WERI-Rb-1 (cell line): ENCODE measurements around the gene HYDIN.
"Not testable (repeated sequence)": the region's sequence is repeated elsewhere in the genome, so short reads cannot be mapped to it uniquely, and the experiment has no call there.

Source experiments
- DNase-seq: peaks from one replicate; pipeline ENCODE4 v3.0.0-alpha.2; 2020
- H3K27ac ChIP-seq: fragments of 250-450 bp; sonication (Bioruptor Pico); 2 replicates; pipeline ENCODE4 v1.5.1; 2020; ENCODE audit warnings: mild to moderate bottlenecking, moderate library complexity
- H3K27me3 ChIP-seq: fragments of 250-450 bp; sonication (Bioruptor Pico); 2 replicates; pipeline ENCODE4 v1.5.1; 2021; ENCODE audit warnings: mild to moderate bottlenecking, low read depth, moderate library complexity; ENCODE audit not compliant: insufficient read depth, severe bottlenecking
- H3K36me3 ChIP-seq: fragments of 250-450 bp; sonication (Bioruptor Pico); 2 replicates; pipeline ENCODE4 v1.5.1; 2020; ENCODE audit warnings: mild to moderate bottlenecking, moderate library complexity
- H3K4me3 ChIP-seq: 2 replicates; pipeline ENCODE4 v1.5.1; 2011; ENCODE audit warnings: low read depth, mild to moderate bottlenecking, control low read depth, low read length
- H3K9me3 ChIP-seq: fragments of 250-450 bp; sonication (Bioruptor Pico); 2 replicates; pipeline ENCODE4 v1.5.1; 2021; ENCODE audit warnings: mild to moderate bottlenecking, moderate library complexity; ENCODE audit not compliant: severe bottlenecking
- CTCF ChIP-seq: IDR thresholded peaks from 2 replicates; pipeline ENCODE4 v1.5.1; 2011; ENCODE audit warnings: low read depth, mild to moderate bottlenecking, control low read depth, inconsistent platforms, low read length

HYDIN gene

DNA sequence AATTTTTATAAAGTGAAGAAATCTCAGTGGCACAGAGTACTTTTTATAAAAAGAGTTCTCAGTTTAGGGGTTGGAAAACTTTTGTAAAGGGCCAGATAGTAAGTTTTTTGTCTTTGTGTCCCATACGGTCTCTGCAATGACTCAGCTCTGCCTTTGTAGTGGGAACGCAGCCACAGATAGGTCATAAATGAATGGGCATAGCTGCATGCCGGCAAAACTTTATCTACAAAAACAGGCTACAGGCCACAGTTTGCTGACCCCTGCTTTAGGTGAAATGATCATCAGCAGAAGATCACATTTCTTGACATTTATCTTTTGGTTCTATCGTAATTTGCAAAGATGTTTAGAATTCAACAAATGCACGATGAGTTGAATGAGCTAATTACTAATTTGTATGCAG, 365.8 kb downstream of the HYDIN start:
- not testable (repeated sequence) for H3K27ac ChIP-seq, DNase-seq, H3K9me3 ChIP-seq, H3K4me3 ChIP-seq, H3K27me3 ChIP-seq, H3K36me3 ChIP-seq

- not testable (repeated sequence) for H3K4me3 ChIP-seq, DNase-seq, H3K9me3 ChIP-seq, H3K36me3 ChIP-seq, H3K27ac ChIP-seq, H3K27me3 ChIP-seq
Measured at GRCh38 chr16:70861996-70862395, 368.5 kb downstream of the HYDIN start.

DNA sequence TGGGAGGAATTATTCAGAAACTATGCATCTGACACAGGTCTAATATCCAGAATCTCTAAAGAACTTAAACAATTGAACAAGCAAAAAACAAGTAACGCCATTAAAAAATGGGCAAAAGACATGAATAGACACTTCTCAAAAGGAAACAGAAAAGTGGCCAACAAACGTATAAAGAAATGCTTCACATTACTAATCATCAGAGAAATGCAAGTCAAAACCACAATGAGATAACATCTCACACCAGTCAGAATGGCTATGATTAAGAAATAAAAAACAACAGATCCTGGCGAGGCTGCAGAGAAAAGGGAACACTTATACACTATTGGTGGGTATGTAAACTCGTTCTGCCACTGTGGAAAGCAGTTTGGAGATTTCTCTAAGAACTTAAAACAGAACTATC, 379.2 kb downstream of the HYDIN start:
- H3K27me3 ChIP-seq, H3K4me3 ChIP-seq, H3K36me3 ChIP-seq, H3K27ac ChIP-seq, H3K9me3 ChIP-seq, DNase-seq: not testable (repeated sequence)

DNA sequence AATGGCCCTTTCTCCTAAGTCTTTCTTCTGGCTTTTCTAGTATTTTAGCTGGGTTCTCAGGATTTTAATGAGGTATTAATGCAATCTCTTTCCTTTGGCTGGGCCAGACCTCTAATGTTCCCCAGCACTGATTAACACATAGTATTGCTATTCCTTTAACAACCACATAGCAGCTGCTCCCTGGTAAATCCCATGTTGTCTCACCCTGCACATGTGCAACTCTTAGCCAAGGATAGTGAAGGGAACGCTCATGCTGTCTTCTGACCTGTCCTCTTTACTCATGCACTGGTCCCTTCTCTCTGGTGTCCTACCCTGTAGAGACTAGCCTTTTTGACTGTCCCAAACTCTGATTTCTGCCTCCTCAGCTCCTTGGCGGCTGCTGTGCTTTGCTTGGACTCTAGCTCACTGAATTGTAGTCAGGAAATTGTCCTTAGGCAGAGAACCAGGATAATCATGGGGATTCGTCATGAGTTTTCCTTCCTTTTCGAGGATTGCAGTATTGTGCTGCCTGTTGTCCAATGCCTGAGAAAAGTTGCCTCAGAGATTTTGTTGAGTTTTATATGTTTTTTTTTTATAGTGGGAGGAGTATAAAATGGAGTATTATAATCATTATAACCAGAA, 406.9 kb downstream of the HYDIN start:
- H3K27me3 ChIP-seq, H3K4me3 ChIP-seq, H3K36me3 ChIP-seq, H3K27ac ChIP-seq, H3K9me3 ChIP-seq, DNase-seq: not testable (repeated sequence)

DNA sequence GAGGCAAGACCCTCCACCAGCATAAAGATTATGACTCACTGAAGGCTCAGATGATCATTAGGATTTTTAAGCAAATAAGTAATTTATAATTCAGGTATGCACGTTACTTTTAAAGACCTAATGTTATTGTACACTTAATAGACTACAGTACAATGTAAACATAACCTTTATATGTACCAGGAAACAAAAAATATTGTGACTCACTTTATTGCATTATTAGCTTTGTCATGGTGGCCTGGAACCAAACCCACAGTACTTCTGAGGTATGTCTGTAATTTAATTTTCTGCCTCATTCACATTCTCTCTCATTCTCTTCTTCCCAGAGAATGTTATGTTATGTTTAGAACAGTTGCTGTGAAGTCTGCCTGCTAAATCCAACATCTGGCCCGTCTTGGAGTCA, 407.8 kb downstream of the HYDIN start:
- H3K4me3 ChIP-seq, H3K27me3 ChIP-seq, H3K9me3 ChIP-seq, H3K36me3 ChIP-seq, H3K27ac ChIP-seq, DNase-seq: not testable (repeated sequence)

- not testable (repeated sequence) for H3K36me3 ChIP-seq, DNase-seq, H3K9me3 ChIP-seq, H3K4me3 ChIP-seq, H3K27ac ChIP-seq, H3K27me3 ChIP-seq
Measured at GRCh38 chr16:70818088-70818487, 412.4 kb downstream of the HYDIN start.

DNA sequence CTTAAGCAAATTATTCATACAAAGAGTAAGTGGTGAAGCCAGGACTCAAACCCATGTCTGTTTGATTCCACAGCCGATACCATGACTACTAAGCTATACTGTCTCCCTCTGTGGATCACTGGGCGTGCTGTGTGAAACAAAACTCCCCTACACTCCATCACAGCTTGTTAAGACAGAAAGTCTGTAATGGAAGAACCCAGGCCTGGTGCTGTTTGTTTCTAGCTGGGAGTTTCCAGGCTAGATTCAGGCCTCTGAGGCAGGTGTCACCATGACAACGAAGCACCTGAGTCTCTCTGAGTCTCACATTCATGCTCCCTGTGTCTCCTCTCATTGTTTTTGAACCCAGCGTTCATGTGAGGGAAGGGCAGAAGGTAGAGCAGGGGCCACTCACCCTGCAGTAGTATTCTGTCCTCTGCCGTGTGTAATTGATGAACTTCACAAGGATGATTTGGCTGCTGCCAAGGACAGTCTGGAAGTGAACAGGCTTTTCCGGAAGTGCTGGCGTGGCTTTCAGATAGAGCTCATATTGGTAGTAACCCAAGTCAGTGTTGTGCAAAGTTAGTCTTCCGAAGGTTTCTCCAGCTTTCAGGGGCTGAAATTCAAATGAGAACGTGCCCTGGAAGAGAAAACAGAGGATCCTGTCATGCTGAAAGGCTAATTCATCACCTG, 421.0 kb downstream of the HYDIN start:
- H3K27me3 ChIP-seq, result no peaks in the 10 kb centered on the region
- DNase-seq, result no peak
- no peaks in the 10 kb centered on the region for H3K36me3 ChIP-seq
- no peaks in the 10 kb centered on the region for H3K9me3 ChIP-seq
- no peak for TF ChIP-seq CTCF
- no peak overlapping the region for H3K27ac ChIP-seq
- H3K4me3 ChIP-seq, result no peak overlapping the region

- Histone ChIP-seq H3K27ac (no peak overlapping the region), H3K36me3 (no peaks in the 10 kb centered on the region), H3K27me3 (no peaks in the 10 kb centered on the region), H3K9me3 (peaks cover 6% of the 10 kb centered on the region), H3K4me3 (no peak overlapping the region)
- DNase-seq, result no peak
- TF ChIP-seq CTCF, result 0 out of 2 replicates have a peak, but pooled peaks have one; percentile 25
Measured at GRCh38 chr16:70808371-70808770, 422.2 kb downstream of the HYDIN start.

DNA sequence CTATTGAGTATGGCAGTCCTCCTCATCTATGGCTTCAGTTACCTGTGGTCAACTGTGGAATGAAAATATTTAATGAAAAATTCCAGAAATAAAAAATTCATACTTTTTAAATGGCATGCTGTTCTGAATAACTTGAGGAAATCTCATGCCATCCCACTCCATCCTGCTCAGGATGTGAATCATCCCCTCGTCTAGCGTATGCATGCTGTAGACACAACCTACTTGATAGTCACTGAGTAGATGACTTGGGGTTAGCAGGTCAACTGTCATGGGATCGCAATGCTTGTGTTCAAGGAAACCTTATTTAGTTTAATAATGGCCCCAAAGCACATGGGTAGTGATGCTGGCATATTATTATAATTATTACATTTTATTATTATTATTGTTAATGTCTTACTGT, 424.7 kb downstream of the HYDIN start:
- H3K27ac ChIP-seq, result no peak overlapping the region
- TF ChIP-seq CTCF, result no peak
- no peak for DNase-seq
- H3K36me3 ChIP-seq, result no peaks in the 10 kb centered on the region
- H3K9me3 ChIP-seq, result peaks cover 6% of the 10 kb centered on the region
- no peaks in the 10 kb centered on the region for H3K27me3 ChIP-seq
- H3K4me3 ChIP-seq, result no peak overlapping the region
